GM12864 (cell line): Measurements from ENCODE around the gene PIK3C3.
"Not testable (repeated sequence)": the region's sequence is repeated elsewhere in the genome, so short reads cannot be mapped to it uniquely, and the experiment has no call there.

Experiments used
- DNase-seq: peaks from one replicate; pipeline ENCODE4 v3.0.0-alpha.2; 2011; ENCODE audit warnings: low read depth
- H3K4me3 ChIP-seq: 2 replicates; pipeline ENCODE4 v1.5.1; 2011; ENCODE audit warnings: mild to moderate bottlenecking, low read depth, low read length, control low read depth
- TF ChIP-seq, protein P1 (sequence below): IDR thresholded peaks from 2 replicates; pipeline ENCODE4 v1.5.1; 2011; ENCODE audit warnings: low read depth, mild to moderate bottlenecking, moderate library complexity, low read length, control low read depth, inconsistent platforms; ENCODE audit errors: missing control alignments

PIK3C3 gene

DNA sequence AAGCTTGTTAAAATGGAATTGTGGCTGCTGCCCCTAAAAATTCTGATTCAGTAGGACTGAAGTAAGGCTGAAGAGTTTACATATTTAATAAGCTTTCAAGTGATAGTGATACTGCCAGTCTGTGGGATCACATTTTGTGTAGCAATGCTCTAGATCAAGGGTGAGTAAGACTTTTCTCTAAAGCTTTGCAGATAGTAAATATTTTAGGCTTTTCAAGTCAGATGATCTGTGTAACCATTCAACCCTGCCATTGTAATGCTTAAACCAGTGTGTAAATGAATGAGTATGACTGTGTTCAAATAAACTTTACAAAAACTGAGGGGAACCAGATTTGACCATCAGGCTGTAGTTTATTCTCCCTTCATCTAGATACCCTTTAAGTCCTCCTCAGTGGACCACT, 92.7 kb downstream of the PIK3C3 start:
- H3K4me3 ChIP-seq, result no peak overlapping the region
- TF ChIP-seq, protein P1, sequence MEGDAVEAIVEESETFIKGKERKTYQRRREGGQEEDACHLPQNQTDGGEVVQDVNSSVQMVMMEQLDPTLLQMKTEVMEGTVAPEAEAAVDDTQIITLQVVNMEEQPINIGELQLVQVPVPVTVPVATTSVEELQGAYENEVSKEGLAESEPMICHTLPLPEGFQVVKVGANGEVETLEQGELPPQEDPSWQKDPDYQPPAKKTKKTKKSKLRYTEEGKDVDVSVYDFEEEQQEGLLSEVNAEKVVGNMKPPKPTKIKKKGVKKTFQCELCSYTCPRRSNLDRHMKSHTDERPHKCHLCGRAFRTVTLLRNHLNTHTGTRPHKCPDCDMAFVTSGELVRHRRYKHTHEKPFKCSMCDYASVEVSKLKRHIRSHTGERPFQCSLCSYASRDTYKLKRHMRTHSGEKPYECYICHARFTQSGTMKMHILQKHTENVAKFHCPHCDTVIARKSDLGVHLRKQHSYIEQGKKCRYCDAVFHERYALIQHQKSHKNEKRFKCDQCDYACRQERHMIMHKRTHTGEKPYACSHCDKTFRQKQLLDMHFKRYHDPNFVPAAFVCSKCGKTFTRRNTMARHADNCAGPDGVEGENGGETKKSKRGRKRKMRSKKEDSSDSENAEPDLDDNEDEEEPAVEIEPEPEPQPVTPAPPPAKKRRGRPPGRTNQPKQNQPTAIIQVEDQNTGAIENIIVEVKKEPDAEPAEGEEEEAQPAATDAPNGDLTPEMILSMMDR, result no peak
- DNase-seq, result no peak

DNA sequence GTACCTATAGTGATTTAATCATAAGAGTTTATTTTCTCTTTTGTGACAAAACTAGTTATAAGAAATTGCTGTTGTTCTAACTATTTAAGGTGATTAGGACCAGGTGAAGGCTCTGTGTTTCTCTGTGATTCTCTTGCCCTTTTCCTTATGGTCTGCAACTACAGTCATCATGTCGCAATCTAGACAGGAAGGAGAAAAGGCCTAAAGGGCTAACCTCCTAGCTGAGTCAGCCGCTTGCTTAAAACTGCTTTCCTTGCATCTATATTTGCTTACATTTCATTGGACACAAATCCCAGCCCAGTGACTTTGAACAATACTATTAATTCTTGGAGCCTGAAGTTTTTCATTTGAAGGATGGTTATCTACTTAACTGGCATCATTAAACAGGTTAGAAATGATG, 93.1 kb downstream of the PIK3C3 start:
- no peak for DNase-seq
- TF ChIP-seq, protein P1, result no peak
- no peak overlapping the region for H3K4me3 ChIP-seq

DNA sequence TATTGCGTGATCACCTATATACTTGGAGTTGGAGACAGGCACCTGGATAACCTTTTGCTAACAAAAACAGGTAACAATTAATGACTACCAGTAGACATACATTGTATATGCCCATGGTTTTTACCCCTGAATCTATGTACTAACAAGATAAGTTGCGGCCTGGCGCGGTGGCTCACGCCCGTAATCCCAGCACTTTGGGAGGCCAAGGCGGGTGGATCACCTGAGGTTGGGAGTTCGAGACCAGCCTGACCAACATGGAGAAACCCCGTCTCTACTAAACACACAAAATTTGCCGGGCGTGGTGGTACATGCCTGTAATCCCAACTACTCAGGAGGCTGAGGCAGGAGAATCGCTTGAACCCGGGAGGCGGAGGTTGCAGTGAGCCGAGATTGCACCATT, 94.5 kb downstream of the PIK3C3 start:
- not testable (repeated sequence) for H3K4me3 ChIP-seq, DNase-seq

DNA sequence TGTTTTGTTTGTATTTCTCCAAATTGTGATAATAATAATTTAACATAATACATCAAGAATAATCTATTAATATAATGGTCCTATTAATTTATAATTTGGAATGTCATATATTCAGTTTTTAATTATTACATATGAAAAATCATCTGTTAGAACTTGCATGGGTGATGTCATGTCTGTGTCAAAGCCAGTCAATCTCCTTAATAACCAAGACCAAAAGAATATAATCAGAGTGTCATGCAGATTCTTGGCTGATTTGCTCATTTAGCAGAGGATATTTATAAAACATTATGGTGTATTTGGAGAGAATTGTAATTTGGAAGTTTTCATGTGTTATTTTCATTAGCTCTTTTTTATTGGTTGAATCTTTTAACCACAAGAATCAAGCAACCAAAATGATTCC, 96.4 kb downstream of the PIK3C3 start:
- TF ChIP-seq, protein P1, result no peak
- no peak overlapping the region for H3K4me3 ChIP-seq
- no peak for DNase-seq

DNA sequence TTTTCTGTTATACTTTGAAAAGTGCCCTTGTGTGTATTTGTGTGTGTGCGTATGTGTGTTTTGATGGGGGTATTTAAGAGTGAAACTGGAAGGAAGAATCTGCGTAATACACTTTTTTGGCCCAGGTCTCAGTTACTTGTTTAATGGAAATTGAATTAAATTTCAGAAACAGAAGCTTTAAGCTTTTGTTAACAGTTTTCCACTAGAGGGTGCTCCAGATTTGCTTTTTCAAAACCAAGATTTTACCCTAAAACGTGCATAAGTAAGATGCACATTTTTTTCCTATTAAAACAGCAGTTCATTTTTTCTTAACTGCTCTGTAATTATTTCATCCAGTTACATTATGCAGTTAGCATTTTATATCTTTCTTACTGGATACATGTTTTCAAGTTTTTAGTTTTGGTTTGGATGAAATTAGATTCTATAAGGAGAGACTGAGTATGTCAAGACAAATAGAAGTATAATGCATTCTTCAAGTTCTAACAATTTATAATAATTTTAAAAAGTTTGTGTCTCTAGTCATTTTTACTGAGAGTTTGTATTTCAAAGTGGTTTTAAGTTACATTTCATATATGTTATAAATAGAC, 97.2 kb downstream of the PIK3C3 start:
- H3K4me3 ChIP-seq, result no peak overlapping the region
- TF ChIP-seq, protein P1, result peak; percentile 21
- no peak for DNase-seq

DNA sequence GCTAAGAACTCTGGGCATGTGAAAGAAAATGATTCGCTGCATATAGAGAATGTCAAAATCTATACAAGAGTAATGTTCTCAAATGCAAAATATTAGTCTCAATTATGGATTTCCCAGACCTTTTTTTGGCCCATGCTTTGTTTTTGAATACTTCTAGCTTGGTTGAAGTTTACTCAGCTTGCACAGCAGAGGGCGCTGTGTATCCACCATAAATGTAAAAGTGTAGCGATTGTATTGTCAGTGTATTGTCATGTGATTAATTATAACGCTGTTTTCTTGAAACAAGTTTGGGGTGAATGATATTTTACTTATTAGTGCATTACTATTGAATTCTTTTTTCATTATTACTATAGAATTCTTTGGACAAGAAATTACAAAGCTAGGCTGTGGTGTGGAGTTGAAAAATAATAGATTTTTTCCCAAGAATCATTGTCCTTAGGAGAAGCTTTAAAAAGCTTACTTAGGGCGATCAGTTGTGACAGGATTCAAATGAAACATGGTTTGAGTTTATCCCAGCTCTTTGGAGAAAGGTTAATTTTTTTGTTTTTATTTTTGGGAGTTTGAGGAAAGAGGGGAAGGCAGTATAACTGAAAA, 98.3 kb downstream of the PIK3C3 start:
- no peak overlapping the region for H3K4me3 ChIP-seq
- no peak for DNase-seq
- TF ChIP-seq, protein P1, result peak; percentile 70

DNA sequence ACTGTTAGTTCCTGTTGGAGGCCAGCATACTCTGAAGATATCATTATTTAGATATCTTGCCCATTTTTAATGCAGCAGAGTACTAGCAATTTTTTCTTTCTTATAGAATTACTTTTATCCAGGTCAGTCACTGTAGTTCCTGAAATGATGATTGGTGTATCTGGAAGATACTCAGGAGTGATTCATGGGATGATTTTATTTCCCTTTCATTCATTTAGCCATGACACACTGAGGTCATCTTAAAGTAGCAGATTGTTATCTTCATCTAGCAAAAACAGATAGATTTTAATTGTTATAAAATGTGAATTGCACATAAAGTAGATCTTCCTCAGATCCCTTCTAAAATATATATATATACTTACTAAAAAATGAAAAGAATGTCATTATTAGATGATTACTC, 109.1 kb downstream of the PIK3C3 start:
- no peak overlapping the region for H3K4me3 ChIP-seq
- DNase-seq, result no peak
- TF ChIP-seq, protein P1, result no peak
